Uterus (tissue), 2 donors: ENCODE results near the gene TRUB2.

Experiments used
- POLR2A ChIP-seq, 2 donors: fragments of 450-650 bp; IDR thresholded peaks; one replicate each; pipeline ENCODE4 v1.6.1; 2016; ENCODE audit warnings: antibody characterized with exemption in 2 of 2, mild to moderate bottlenecking in 1 of 2, moderate library complexity in 1 of 2
- TF ChIP-seq, protein P1 (sequence below), 4 experiments: fragments of 200-600 bp in 2 of 4; fragments of 450-650 bp in 2 of 4; sonication (generic) in 2 of 4; IDR thresholded peaks; one replicate each; pipeline ENCODE4 v1.5.1; 2016 to 2019; ENCODE audit warnings: antibody characterized with exemption in 4 of 4, mild to moderate bottlenecking in 2 of 4, moderate library complexity in 1 of 4

DNA sequence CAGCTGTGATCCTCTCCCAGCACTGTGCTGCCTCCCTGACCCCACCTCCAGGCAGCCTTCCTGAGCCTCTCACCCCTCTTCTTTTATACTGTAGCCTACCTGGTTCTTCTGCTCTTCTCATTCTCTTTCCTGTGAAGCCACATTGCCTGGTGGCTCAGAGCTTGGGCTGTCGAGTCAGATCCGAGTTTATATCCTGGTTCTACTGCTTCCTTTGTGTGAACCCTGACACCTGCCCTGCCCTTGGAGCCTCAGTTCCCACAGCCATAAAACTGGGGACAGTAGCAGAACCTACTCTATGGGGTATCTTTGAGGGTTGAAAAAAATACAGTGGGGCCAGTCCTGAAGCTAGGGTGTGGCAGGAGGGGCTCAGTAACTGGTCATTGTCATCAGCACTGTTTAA is 26.9 kb upstream of the TRUB2 start:
- TF ChIP-seq, protein P1, sequence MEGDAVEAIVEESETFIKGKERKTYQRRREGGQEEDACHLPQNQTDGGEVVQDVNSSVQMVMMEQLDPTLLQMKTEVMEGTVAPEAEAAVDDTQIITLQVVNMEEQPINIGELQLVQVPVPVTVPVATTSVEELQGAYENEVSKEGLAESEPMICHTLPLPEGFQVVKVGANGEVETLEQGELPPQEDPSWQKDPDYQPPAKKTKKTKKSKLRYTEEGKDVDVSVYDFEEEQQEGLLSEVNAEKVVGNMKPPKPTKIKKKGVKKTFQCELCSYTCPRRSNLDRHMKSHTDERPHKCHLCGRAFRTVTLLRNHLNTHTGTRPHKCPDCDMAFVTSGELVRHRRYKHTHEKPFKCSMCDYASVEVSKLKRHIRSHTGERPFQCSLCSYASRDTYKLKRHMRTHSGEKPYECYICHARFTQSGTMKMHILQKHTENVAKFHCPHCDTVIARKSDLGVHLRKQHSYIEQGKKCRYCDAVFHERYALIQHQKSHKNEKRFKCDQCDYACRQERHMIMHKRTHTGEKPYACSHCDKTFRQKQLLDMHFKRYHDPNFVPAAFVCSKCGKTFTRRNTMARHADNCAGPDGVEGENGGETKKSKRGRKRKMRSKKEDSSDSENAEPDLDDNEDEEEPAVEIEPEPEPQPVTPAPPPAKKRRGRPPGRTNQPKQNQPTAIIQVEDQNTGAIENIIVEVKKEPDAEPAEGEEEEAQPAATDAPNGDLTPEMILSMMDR (IDR thresholded peaks at IDR 0.05), result no peak
- TF ChIP-seq POLR2A (IDR thresholded peaks at IDR 0.05), result no peak
